ENCODE results near the gene ESPL1. TPM values are rescaled to one million over a fixed set of nuclear protein-coding genes. Genes with fewer than 3 reads are reported as not detected.

The ESPL1 gene
- total RNA-seq, 2 donors from 2014 or later, result 0.55 to 6.1 TPM

- Histone ChIP-seq H3K4me1 (replicated peaks) (peaks cover 10% of the 10 kb centered on the region), H3K27me3 (replicated peaks; ENCODE audit: insufficient read depth) (no peaks in the 10 kb centered on the region), H3K9me3 (no peaks in the 10 kb centered on the region), H3K4me3 (peak overlapping the region; percentile 56 to 57), H3K27ac (peak overlapping the region; percentile 83 to 89), H3K36me3 (no peaks in the 10 kb centered on the region)
- DNase-seq (ENCODE audit: low spot score), result no peak
- TF ChIP-seq CTCF (IDR thresholded peaks at IDR 0.05) (peak in 1 of 4 experiments; percentile 28), POLR2AphosphoS5 (IDR thresholded peaks at IDR 0.05) (no peak)
- intact Hi-C loops (cut with DNase I), result no loop called here
- 0% methylated on average over 8 of the region's 9 CpGs for WGBS
Observed at GRCh38 chr12:53231671-53231920, 36.5 kb upstream of the ESPL1 start.

- Histone ChIP-seq H3K36me3 (no peaks in the 10 kb centered on the region), H3K27ac (peak within 1 kb of the TSS; percentile 83 to 89), H3K9me3 (no peaks in the 10 kb centered on the region), H3K4me1 (replicated peaks) (peaks cover 10% of the 10 kb centered on the region), H3K27me3 (replicated peaks; ENCODE audit: insufficient read depth) (no peaks in the 10 kb centered on the region), H3K4me3 (peak within 1 kb of the TSS; percentile 56 to 57)
- DNase-seq (ENCODE audit: low spot score), result peak; percentile 66
- intact Hi-C loops (cut with DNase I), result no loop called here
- 1% methylated on average over 33 of the region's 44 CpGs for WGBS
- TF ChIP-seq CTCF (IDR thresholded peaks at IDR 0.05), result peak in 1 of 4 experiments; percentile 35
- peak; percentile 63 for TF ChIP-seq POLR2A (IDR thresholded peaks at IDR 0.05)
- no peak for TF ChIP-seq POLR2AphosphoS5 (IDR thresholded peaks at IDR 0.05)
Observed at GRCh38 chr12:53231921-53232645, 36.0 kb upstream of the ESPL1 start, which contains the start of gene RARG. TSS of gene RARG (minus strand) at chr12:53232209. CDS start at chr12:53227545, 4,664 bp downstream.

GRCh38 chr12:53232646-53233461 is 35.2 kb upstream of the ESPL1 start:
- no peaks in the 10 kb centered on the region for H3K27me3 ChIP-seq (replicated peaks; ENCODE audit: insufficient read depth)
- H3K36me3 ChIP-seq, result no peaks in the 10 kb centered on the region
- peak overlapping the region; percentile 56 to 57 for H3K4me3 ChIP-seq
- H3K27ac ChIP-seq, result peak overlapping the region; percentile 83 to 89
- no peaks in the 10 kb centered on the region for H3K9me3 ChIP-seq
- peaks cover 10% of the 10 kb centered on the region for H3K4me1 ChIP-seq (replicated peaks)
- 9% methylated on average over 11 of the region's 11 CpGs for WGBS
- peak; percentile 52 for DNase-seq (ENCODE audit: low spot score)
- TF ChIP-seq POLR2A (IDR thresholded peaks at IDR 0.05), result peak; percentile 43
- TF ChIP-seq CTCF (IDR thresholded peaks at IDR 0.05), result no peak
- intact Hi-C loops (cut with DNase I), result loop anchor here (1.0 kb wide), 1 partner anchor 18 kb away; no protein-coding TSS in a partner anchor

- no peaks in the 10 kb centered on the region for H3K9me3 ChIP-seq
Observed at GRCh38 chr12:53233671-53234121, 34.4 kb upstream of the ESPL1 start.

More at GRCh38 chr12:53233671-53234121, 34.4 kb upstream of the ESPL1 start:
- WGBS, result 40% methylated on average over 5 of the region's 7 CpGs
- Histone ChIP-seq H3K4me1 (replicated peaks) (peaks cover 10% of the 10 kb centered on the region), H3K27ac (peak overlapping the region in 1 of 2 donors; percentile 89), H3K27me3 (replicated peaks; ENCODE audit: insufficient read depth) (no peaks in the 10 kb centered on the region), H3K4me3 (no peak overlapping the region), H3K36me3 (no peaks in the 10 kb centered on the region)
- no peak for TF ChIP-seq POLR2A (IDR thresholded peaks at IDR 0.05)
- TF ChIP-seq CTCF (IDR thresholded peaks at IDR 0.05), result no peak
- no peak for TF ChIP-seq POLR2AphosphoS5 (IDR thresholded peaks at IDR 0.05)
- DNase-seq (ENCODE audit: low spot score), result no peak
- intact Hi-C loops (cut with DNase I), result loop anchor here (1.0 kb wide), 1 partner anchor 18 kb away; no protein-coding TSS in a partner anchor

Measured in prostate gland (tissue), 2 donors.